ENCODE data around the gene CISD3.

The CISD3 gene

DNA sequence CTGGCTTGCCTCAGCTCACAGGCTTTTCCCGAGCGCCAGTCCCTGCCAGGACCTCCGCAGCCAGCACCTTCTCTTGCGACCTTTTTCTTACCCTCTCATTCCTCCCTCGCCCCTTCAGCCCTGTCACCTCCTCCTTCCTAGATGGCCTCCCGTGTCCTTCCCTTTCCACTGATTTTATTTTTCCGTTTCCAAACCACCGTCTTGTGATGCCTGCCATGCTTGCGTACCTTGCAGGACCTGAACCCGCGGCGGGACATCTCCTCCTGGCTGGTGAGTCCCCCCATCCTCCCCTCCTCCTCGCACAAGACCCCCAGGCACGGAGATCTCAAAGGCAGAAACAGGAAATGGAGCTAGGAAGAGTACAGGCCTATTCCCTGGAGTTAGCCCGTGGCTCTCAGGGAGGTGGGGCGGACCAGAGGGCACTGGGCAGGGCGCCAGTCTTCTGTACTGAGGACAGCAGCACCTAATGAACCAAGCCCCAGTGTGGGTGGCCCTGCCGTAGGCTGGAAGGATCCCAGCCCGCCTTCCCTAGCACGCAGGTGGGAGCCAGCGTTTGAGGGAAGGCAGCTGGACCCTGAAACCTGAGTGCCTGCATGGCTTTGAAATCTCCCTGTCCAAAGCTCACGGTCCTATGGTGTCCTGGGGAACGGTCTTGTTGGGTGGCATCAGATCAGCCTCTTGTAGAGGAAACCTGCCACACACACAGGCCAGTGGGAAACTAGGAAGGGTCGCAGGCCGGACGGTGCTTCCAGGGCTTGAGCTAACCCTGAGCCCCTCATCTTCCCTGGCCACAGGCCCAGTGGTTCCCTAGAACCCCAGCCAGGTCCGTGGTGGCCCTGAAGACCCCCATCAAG lies 612 bp downstream of the CISD3 start:
- DNase-seq: peak in 1 of 2 donors; percentile 44

DNA sequence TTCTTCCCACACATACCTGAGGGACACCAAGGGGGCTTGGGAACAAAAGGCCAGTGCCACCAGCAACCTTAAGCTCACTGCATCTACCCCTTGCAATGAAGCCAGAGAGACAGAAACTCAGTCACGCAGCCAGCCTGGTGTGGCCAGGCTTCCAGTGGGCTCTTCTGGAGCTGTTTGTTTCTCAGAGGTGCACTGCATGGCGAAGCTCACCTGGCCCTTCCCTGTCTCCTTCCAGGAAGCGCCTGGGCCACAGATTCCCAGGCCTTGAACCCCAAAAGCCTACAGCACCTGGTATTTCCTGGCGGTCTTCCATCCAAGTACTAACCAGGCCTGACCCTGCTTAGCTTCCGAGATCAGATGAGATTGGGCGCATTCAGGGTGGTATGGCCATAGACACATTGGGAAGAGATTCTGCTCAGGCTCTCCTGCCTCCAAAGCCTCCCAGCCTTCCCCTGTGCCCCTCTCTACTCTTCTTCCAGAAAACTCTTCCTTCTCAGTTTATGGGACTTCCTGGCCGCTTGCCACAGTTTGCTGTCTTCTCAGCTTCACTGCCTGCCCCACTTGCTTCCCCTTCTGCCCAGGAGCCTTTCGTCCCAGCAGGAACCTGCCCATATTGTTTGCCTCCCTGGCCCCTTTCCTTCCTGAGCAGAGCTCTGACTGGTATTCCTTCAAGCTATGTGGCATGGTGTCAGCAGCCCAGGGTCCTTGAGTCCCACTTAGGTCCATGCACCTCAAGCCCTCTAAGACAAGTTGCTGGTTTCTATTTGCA lies 1.6 kb downstream of the CISD3 start:
- DNase-seq: no peak

DNA sequence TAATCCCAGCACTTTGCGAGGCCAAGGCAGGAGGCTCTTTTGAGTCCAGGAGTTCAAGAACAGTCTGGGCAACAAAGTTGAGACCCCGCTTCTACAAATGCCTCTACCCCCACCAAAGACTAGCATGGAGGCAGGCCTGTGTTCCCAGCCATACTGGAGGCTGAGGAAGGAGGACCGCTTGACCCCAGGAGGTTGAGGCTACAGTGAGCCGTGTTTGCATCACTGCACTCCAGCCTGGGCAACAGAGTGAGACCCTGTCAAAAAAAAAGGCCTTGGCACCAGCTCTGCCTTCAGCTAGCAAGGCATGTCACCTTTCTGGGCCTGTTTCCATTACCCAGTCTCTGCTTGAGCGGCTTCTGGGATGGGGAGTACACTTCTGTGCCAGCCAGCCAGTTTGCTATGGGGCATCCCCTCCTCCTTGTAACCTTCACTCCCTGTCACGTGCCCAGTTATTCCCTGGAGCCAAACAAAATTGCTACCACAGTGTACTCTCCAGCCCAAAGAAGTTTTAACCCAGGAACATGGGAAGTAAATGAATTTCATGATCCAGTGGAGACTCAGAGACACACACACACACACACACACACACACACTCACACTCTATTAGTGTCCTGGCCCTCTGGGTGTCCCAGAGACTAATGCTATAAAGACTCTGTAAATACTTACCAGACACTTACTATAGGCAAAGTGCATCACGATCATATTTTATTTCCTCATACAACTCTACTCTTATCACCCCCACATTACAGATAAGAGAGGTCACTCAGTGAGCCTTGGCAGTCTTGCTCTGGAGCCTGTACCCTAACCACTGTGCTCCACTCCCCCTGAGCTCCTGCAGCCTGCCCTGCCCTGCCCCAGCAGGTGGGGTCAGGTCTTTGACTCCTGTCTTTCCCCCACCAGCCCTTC lies 2.5 kb downstream of the CISD3 start:
- DNase-seq: no peak

GRCh38 chr17:38733282-38733981 lies 3.3 kb downstream of the CISD3 start:
- DNase-seq: no peak

- no peak for DNase-seq
Measured at GRCh38 chr17:38733982-38734973, 4.1 kb downstream of the CISD3 start.

DNA sequence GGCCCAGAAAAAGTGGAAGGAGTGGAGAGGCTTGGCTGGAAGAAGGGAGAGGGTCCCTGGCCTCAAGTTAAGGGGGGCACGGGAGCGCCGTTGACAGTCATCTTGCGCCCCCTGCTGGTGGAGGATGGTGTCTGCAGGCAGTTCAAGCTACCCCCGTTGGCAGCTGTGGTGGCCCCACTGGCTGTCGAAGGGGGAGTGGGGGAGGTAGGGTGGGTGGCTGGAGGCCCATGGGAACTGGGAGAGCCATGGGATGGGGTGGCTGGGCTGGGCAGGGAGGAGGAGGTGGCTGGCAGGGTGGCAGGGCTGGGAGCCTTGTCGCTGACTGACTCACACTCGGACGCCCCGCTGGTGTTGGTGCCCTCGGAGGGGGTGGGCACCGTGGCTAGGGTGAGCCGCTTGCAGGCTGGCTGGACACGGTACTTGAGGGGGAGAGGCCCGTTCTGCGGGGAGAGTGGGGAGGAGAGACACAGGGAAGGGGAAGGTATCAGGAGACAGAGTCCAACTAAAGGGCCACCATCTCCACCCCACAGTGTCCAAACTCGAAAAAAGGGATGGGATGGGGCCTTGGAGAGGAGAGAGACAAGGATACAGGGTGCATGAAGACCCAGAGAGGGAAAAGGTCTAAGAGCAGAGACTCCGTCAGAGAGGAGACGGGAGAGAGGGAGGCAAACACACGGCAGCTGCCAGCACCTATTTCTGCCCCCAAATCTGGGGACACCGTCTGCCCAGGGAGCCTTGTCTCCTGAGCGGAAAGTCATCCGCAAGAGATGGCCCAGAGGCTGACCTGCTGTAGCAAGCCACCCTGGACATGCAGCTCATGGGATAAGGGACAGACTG lies 5.2 kb downstream of the CISD3 start:
- peak; percentile 75 to 80 for DNase-seq

- no peak for DNase-seq
Measured at GRCh38 chr17:38738007-38738662, 8.0 kb downstream of the CISD3 start.

- DNase-seq: no peak
Measured at GRCh38 chr17:38738686-38739085, 8.5 kb downstream of the CISD3 start.

- no peak for DNase-seq
Measured at GRCh38 chr17:38739305-38739704, 9.2 kb downstream of the CISD3 start.

- DNase-seq: no peak
Measured at GRCh38 chr17:38740044-38740443, 9.9 kb downstream of the CISD3 start.

DNA sequence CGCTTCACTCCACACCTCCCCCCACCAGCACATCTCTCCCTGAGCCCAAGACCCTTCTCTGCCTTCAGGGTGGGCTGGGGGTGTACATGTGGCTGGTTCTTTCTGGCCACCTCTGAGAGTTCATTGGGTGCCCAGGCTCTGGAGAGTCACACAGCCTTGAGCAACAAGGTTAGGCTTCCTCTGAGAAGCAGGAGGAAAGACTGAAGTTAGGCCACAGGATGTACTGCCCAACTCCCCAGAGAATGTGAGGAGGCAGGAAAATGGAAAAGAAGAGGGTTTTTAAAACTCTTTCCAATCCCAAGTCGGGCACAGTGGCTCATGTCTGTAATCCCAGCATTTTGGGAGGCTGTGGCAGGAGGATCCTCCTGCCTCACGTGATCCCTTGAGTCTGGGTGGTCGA lies 10.7 kb downstream of the CISD3 start:
- no peak for DNase-seq

DNA sequence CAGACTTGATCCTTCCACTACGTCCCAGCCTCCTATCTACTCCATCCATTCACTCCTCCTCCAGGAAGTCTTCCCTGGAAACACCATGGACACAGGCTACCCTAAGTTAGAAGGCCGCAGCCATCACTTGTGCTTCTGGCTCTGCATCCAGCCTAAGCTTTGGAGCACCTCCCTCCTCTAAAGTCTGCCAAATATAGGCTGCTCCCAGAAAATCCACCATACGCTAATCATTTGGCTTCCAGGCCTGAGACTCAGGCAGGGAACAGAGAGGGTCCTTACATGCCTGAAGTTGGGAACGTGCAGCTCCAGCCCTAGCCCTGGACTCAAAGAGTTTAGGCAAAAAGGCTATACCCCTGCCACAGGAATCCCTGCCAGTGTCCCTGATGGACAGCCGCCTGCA lies 11.3 kb downstream of the CISD3 start:
- no peak for DNase-seq

GRCh38 chr17:38741921-38742410 lies 11.8 kb downstream of the CISD3 start:
- no peak for DNase-seq

DNA sequence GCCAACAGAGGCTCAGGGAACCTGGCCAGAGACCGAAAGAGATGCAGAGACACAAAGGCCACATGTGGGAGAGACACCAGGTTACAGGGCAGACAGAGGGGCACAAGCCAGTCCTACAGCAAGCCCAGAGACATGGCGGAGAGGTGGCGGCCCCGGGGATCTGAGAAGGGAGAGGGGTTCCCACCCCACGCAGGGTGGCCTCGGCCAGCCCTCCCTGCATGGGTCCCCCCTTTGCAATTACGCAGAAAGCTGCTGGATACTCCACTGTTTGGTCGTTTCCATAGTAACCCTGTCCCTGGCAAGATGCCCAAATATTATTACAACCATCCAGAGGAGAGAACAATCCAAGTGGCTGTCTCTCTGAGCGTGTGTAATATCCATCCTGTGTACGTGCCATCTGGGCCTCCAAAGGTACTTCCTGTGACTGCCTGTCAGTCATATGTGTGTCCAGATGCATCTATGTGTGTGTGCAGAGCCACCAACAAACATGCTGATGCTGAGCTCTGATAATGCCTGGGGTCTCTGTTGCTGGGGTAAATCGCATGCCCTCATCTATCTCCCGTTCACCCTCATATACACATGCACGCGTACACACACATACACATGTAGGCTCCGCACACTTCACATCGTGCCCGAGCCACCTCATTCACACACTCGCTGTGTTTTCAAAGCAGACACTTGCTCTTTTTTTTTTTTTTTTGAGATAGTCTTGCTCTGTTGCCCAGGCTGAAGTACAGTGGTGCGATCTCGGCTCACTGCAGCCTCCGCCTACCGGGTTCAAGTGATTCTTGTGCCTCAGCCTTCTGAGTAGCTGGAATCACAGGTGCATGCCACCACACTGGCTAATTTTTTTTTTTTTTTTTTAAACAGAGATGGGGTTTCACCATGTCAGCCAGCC lies 12.5 kb downstream of the CISD3 start:
- DNase-seq: no peak

GRCh38 chr17:38743556-38744171 lies 13.5 kb downstream of the CISD3 start:
- no peak for DNase-seq

DNA sequence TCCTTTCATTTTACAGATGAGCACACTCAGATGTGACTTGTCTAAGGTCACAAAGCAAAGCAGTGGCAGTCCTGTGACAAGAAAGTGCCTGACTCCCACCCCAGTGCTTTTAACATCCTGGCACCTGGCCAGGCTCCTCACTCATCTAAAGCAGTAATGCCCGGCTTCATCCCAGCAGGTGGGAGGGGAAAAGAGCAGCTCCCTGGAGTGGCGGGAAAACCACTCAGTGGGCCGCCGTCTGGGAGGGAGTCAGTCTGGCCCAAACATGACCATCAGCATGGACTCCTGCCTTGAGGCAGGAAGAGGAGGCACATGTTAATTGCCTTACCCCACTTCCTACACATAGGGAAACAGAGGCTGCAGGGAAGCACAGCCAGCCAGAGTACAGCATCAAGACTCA lies 15.4 kb downstream of the CISD3 start:
- no peak for DNase-seq

DNA sequence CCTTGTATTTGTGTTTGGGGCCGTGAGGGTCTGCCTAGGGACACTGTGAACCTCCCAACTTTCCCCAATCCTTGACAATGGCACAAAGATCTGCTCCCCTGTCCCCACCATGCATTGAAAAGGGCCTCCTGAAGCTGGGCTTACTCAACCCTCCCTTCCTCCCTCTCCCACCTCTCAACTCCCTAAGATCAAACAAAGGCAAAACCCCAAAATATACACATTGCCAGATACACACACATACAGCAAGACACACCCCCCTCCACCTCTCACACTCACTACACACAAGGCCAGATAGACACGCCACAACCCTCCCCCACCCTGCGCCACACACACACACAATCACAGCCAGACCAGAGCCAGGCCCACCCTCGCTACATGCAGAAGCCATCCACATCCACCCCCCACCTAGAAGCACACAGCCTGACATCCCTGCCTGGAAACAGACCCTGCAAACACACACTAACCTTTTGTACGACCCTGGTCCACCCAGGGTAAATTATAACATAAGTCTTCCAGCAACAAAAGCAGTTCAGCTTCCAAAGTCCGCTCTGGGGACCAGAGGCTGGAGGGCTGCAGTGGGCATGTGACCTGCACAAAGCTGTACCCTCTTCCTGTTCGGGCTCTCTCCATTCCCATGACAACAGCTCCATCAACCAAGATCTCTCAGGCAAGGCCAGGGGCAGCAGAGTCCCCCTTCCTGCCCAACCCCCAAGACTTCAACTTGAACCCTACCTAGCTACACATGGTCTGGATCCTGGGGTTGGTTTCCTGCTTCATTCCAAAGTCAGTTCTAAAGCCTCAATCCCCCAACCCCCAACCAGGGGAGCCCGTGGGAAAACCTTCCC lies 16.1 kb downstream of the CISD3 start:
- no peak for DNase-seq

Data from activated CD4-positive, alpha-beta T cell treated with anti-CD3 and anti-CD28 coated beads for 4 hours (primary cell).